Peyer's patch (tissue), 4 donors: ENCODE data around the gene HEXA. TPM values are rescaled to one million over a fixed set of nuclear protein-coding genes. Genes with fewer than 3 reads are reported as not detected.

Source experiments
- DNase-seq, 3 donors: peaks; one replicate each; pipeline ENCODE4 v3.0.0-alpha.2; 2017 to 2019
- H3K27ac ChIP-seq, 4 donors: fragments of 200-600 bp; sonication (generic); one replicate each; pipeline ENCODE4 v1.5.1; 2016 to 2019
- H3K27me3 ChIP-seq, 2 donors: fragments of 200-600 bp; sonication (generic); one replicate each; pipeline ENCODE4 v1.5.1; 2019
- H3K36me3 ChIP-seq, 3 donors: fragments of 200-600 bp; sonication (generic); one replicate each; pipeline ENCODE4 v1.5.1; 2016 to 2019
- H3K4me1 ChIP-seq, 4 donors: fragments of 200-600 bp; sonication (generic); one replicate each; pipeline ENCODE4 v1.5.1; 2016 to 2019
- H3K4me3 ChIP-seq, 4 donors: fragments of 200-600 bp; sonication (generic); 1 replicate in 3 of 4; 2 replicates in 1 of 4; pipeline ENCODE4 v1.5.1; 2016 to 2019; ENCODE audit warnings: mild to moderate bottlenecking in 1 of 4
- H3K9me3 ChIP-seq, 4 donors: fragments of 200-600 bp; sonication (generic); one replicate each; pipeline ENCODE4 v1.5.1; 2016 to 2019; ENCODE audit warnings: mild to moderate bottlenecking in 1 of 4
- CTCF ChIP-seq, 6 experiments: fragments of 450-650 bp in 4 of 6; fragments of 200-600 bp in 2 of 6; sonication (generic) in 1 of 6; IDR thresholded peaks; one replicate each; pipeline ENCODE4 v1.5.1; 2017 to 2019; ENCODE audit warnings: antibody characterized with exemption in 6 of 6, mild to moderate bottlenecking in 3 of 6, moderate library complexity in 1 of 6
- POLR2A ChIP-seq, 2 donors: fragments of 450-650 bp; IDR thresholded peaks; one replicate each; pipeline ENCODE4 v1.5.1; 2017; ENCODE audit warnings: antibody characterized with exemption in 2 of 2, mild to moderate bottlenecking in 2 of 2, moderate library complexity in 2 of 2
- total RNA-seq, 4 donors: library from RNA; depleted of rRNA; stranded (reverse); fragments of >200 nt; gene quantifications; one replicate each; pipeline ENCODE4 v1.1.0, GENCODE V29; 2016

The HEXA gene
- total RNA-seq, 4 donors from 2014 or later: 45.4 to 81.4 (median 69.1) TPM

GRCh38 chr15:72411544-72411943 is 35.7 kb upstream of the HEXA start:
- Histone ChIP-seq H3K27me3 (no peaks in the 10 kb centered on the region), H3K4me3 (no peak overlapping the region), H3K36me3 (no peaks in the 10 kb centered on the region), H3K9me3 (no peaks in the 10 kb centered on the region), H3K27ac (no peak overlapping the region), H3K4me1 (no peaks in the 10 kb centered on the region)
- no peak for DNase-seq
- TF ChIP-seq CTCF (IDR thresholded peaks at IDR 0.05): no peak
- no peak for TF ChIP-seq POLR2A (IDR thresholded peaks at IDR 0.05)

- TF ChIP-seq CTCF (IDR thresholded peaks at IDR 0.05) (no peak), POLR2A (IDR thresholded peaks at IDR 0.05) (no peak)
- Histone ChIP-seq H3K27me3 (no peaks in the 10 kb centered on the region), H3K4me1 (no peaks in the 10 kb centered on the region), H3K4me3 (no peak overlapping the region), H3K36me3 (no peaks in the 10 kb centered on the region), H3K27ac (no peak overlapping the region), H3K9me3 (no peaks in the 10 kb centered on the region)
- DNase-seq: no peak
These were observed 35.3 kb upstream of the HEXA start for GRCh38 chr15:72411111-72411510.

GRCh38 chr15:72406936-72407335 is 31.1 kb upstream of the HEXA start:
- no peak overlapping the region for H3K4me3 ChIP-seq
- no peak overlapping the region for H3K27ac ChIP-seq
- H3K4me1 ChIP-seq: no peaks in the 10 kb centered on the region
- no peaks in the 10 kb centered on the region for H3K27me3 ChIP-seq
- no peaks in the 10 kb centered on the region for H3K9me3 ChIP-seq
- TF ChIP-seq POLR2A (IDR thresholded peaks at IDR 0.05) (no peak), CTCF (IDR thresholded peaks at IDR 0.05) (no peak)
- H3K36me3 ChIP-seq: no peaks in the 10 kb centered on the region
- no peak for DNase-seq

- no peaks in the 10 kb centered on the region for H3K27me3 ChIP-seq
- no peaks in the 10 kb centered on the region for H3K9me3 ChIP-seq
- no peak overlapping the region for H3K27ac ChIP-seq
- no peaks in the 10 kb centered on the region for H3K4me1 ChIP-seq
- TF ChIP-seq CTCF (IDR thresholded peaks at IDR 0.05) (no peak), POLR2A (IDR thresholded peaks at IDR 0.05) (no peak)
- no peaks in the 10 kb centered on the region for H3K36me3 ChIP-seq
- DNase-seq: no peak
- no peak overlapping the region for H3K4me3 ChIP-seq
These were observed 29.0 kb upstream of the HEXA start for GRCh38 chr15:72404841-72405240.

GRCh38 chr15:72404356-72404755 is 28.5 kb upstream of the HEXA start:
- H3K27ac ChIP-seq: no peak overlapping the region
- no peak for DNase-seq
- H3K4me1 ChIP-seq: no peaks in the 10 kb centered on the region
- TF ChIP-seq CTCF (IDR thresholded peaks at IDR 0.05): no peak
- no peak for TF ChIP-seq POLR2A (IDR thresholded peaks at IDR 0.05)
- H3K4me3 ChIP-seq: no peak overlapping the region
- H3K9me3 ChIP-seq: no peaks in the 10 kb centered on the region
- H3K36me3 ChIP-seq: no peaks in the 10 kb centered on the region
- H3K27me3 ChIP-seq: no peaks in the 10 kb centered on the region

- no peaks in the 10 kb centered on the region for H3K36me3 ChIP-seq
- H3K9me3 ChIP-seq: no peaks in the 10 kb centered on the region
- H3K4me1 ChIP-seq: no peaks in the 10 kb centered on the region
- H3K4me3 ChIP-seq: no peak overlapping the region
- TF ChIP-seq CTCF (IDR thresholded peaks at IDR 0.05): no peak
- TF ChIP-seq POLR2A (IDR thresholded peaks at IDR 0.05): no peak
- H3K27me3 ChIP-seq: no peaks in the 10 kb centered on the region
- DNase-seq: no peak
- H3K27ac ChIP-seq: no peak overlapping the region
These were observed 26.9 kb upstream of the HEXA start for GRCh38 chr15:72402726-72403125.
